ENCODE data around the gene TGFBI.

TGFBI gene

GRCh38 chr5:136011414-136012001 is 17.3 kb upstream of the TGFBI start:
- no peak for TF ChIP-seq POLR2A (IDR thresholded peaks at IDR 0.05; ENCODE audit: extremely low read depth, insufficient read length)
- no peak for TF ChIP-seq MAX (IDR thresholded peaks at IDR 0.05; ENCODE audit: low read depth, low read length)
- TF ChIP-seq MYC (IDR thresholded peaks at IDR 0.05; ENCODE audit: low read depth, low read length) = no peak
- TF ChIP-seq CTCF (IDR thresholded peaks at IDR 0.05; ENCODE audit: low read depth, low read length) = no peak
- no peak overlapping the region for H3K4me3 ChIP-seq (ENCODE audit: low read depth, low read length)
- no peak for DNase-seq (ENCODE audit: low read depth)

- peak; percentile 74 for DNase-seq (ENCODE audit: low read depth)
- no peak overlapping the region for H3K4me3 ChIP-seq (ENCODE audit: low read depth, low read length)
- TF ChIP-seq MAX (IDR thresholded peaks at IDR 0.05; ENCODE audit: low read depth, low read length) = no peak
- TF ChIP-seq MYC (IDR thresholded peaks at IDR 0.05; ENCODE audit: low read depth, low read length) = no peak
Observed at GRCh38 chr5:136012041-136012804, 16.6 kb upstream of the TGFBI start.

GRCh38 chr5:136013559-136013958 is 15.2 kb upstream of the TGFBI start:
- TF ChIP-seq CTCF (IDR thresholded peaks at IDR 0.05; ENCODE audit: low read depth, low read length) (no peak), MYC (IDR thresholded peaks at IDR 0.05; ENCODE audit: low read depth, low read length) (no peak), POLR2A (IDR thresholded peaks at IDR 0.05; ENCODE audit: extremely low read depth, insufficient read length) (no peak), MAX (IDR thresholded peaks at IDR 0.05; ENCODE audit: low read depth, low read length) (no peak)
- DNase-seq (ENCODE audit: low read depth) = no peak
- no peak overlapping the region for H3K4me3 ChIP-seq (ENCODE audit: low read depth, low read length)

- no peak for TF ChIP-seq MAX (IDR thresholded peaks at IDR 0.05; ENCODE audit: low read depth, low read length)
- TF ChIP-seq CTCF (IDR thresholded peaks at IDR 0.05; ENCODE audit: low read depth, low read length) = no peak
- no peak for TF ChIP-seq MYC (IDR thresholded peaks at IDR 0.05; ENCODE audit: low read depth, low read length)
- TF ChIP-seq POLR2A (IDR thresholded peaks at IDR 0.05; ENCODE audit: extremely low read depth, insufficient read length) = no peak
Observed at GRCh38 chr5:136014049-136015002, 14.5 kb upstream of the TGFBI start.

GRCh38 chr5:136015003-136015375 is 13.8 kb upstream of the TGFBI start:
- H3K4me3 ChIP-seq (ENCODE audit: low read depth, low read length) = no peak overlapping the region
- TF ChIP-seq MYC (IDR thresholded peaks at IDR 0.05; ENCODE audit: low read depth, low read length) = no peak
- no peak for TF ChIP-seq POLR2A (IDR thresholded peaks at IDR 0.05; ENCODE audit: extremely low read depth, insufficient read length)
- TF ChIP-seq CTCF (IDR thresholded peaks at IDR 0.05; ENCODE audit: low read depth, low read length) = no peak
- no peak for TF ChIP-seq MAX (IDR thresholded peaks at IDR 0.05; ENCODE audit: low read depth, low read length)
- DNase-seq (ENCODE audit: low read depth) = no peak

More at GRCh38 chr5:136014049-136015002, 14.5 kb upstream of the TGFBI start:
- DNase-seq (ENCODE audit: low read depth) = no peak
- H3K4me3 ChIP-seq (ENCODE audit: low read depth, low read length) = no peak overlapping the region

All from NB4 (cell line).